CD14-positive monocyte (primary cell): ENCODE measurements around the gene COL20A1. TPM values are rescaled to one million over a fixed set of nuclear protein-coding genes. Genes with fewer than 3 reads are reported as not detected.

Experiments
- DNase-seq, 3 donors: peaks; one replicate each; pipeline ENCODE4 v3.0.0-alpha.2; 2011 to 2022
- H2AFZ ChIP-seq: 2 replicates; pipeline ENCODE4 v1.6.0; 2012; ENCODE audit warnings: mild to moderate bottlenecking, low read depth, low read length, inconsistent platforms; ENCODE audit not compliant: insufficient read depth, poor library complexity, severe bottlenecking
- H3K27ac ChIP-seq, 2 donors: 1 replicate in 1 of 2; 2 replicates in 1 of 2; pipeline ENCODE4 v1.5.1; 2012 to 2013; ENCODE audit warnings: low read length in 2 of 2, control low read depth in 1 of 2, inconsistent platforms in 1 of 2, low read depth in 1 of 2, mild to moderate bottlenecking in 1 of 2
- H3K27me3 ChIP-seq, 2 donors: one replicate each; pipeline versions ENCODE4 v1.6.0 to v1.6.1; 2011 to 2013; ENCODE audit warnings: low read length in 2 of 2; ENCODE audit not compliant: control insufficient read depth in 2 of 2, insufficient read depth in 2 of 2
- H3K36me3 ChIP-seq, 2 donors: replicated peaks in 1 of 2; 1 replicate in 1 of 2; 2 replicates in 1 of 2; pipeline versions ENCODE4 v1.5.1 to v1.6.1; 2012 to 2013; ENCODE audit warnings: low read length in 2 of 2, control low read depth in 1 of 2, inconsistent platforms in 1 of 2, mild to moderate bottlenecking in 1 of 2; ENCODE audit not compliant: insufficient read depth in 2 of 2, control insufficient read depth in 1 of 2
- H3K4me1 ChIP-seq, 2 donors: 1 replicate in 1 of 2; 2 replicates in 1 of 2; pipeline versions ENCODE4 v1.5.1 to v1.6.1; 2012 to 2013; ENCODE audit warnings: low read length in 2 of 2, control low read depth in 1 of 2, inconsistent platforms in 1 of 2, mild to moderate bottlenecking in 1 of 2, moderate library complexity in 1 of 2; ENCODE audit not compliant: insufficient read depth in 2 of 2, control insufficient read depth in 1 of 2
- H3K4me2 ChIP-seq: replicated peaks from 2 replicates; pipeline ENCODE3; 2012; ENCODE audit warnings: low read length, moderate library complexity, mild to moderate bottlenecking; ENCODE audit not compliant: poor library complexity, severe bottlenecking; ENCODE audit errors: extremely low read depth
- H3K4me3 ChIP-seq, 3 experiments: fragments of 200-600 bp in 1 of 3; sonication (generic) in 1 of 3; replicated peaks in 1 of 3; 1 replicate in 2 of 3; 2 replicates in 1 of 3; pipeline ENCODE4 v1.5.1; 2011 to 2013; ENCODE audit warnings: low read length in 3 of 3, mild to moderate bottlenecking in 3 of 3, control low read depth in 2 of 3, low read depth in 2 of 3, inconsistent platforms in 1 of 3, moderate library complexity in 1 of 3
- H3K79me2 ChIP-seq: 2 replicates; pipeline ENCODE4 v1.6.0; 2012; ENCODE audit warnings: mild to moderate bottlenecking, control low read depth, inconsistent platforms, low read length, moderate library complexity; ENCODE audit not compliant: insufficient read depth
- H3K9ac ChIP-seq: 2 replicates; pipeline ENCODE4 v1.6.0; 2017; ENCODE audit warnings: low read length, mild to moderate bottlenecking; ENCODE audit not compliant: insufficient read depth, poor library complexity, severe bottlenecking
- H3K9me3 ChIP-seq, 2 donors: replicated peaks in 1 of 2; 1 replicate in 1 of 2; 2 replicates in 1 of 2; pipeline versions ENCODE4 v1.5.1 to v1.6.1; 2012 to 2013; ENCODE audit warnings: low read length in 2 of 2, control low read depth in 1 of 2; ENCODE audit not compliant: control insufficient read depth in 1 of 2, insufficient read depth in 1 of 2
- H4K20me1 ChIP-seq: 2 replicates; pipeline ENCODE4 v1.6.0; 2012; ENCODE audit warnings: mild to moderate bottlenecking, low read length, control low read depth, moderate library complexity; ENCODE audit not compliant: insufficient read depth
- H3K27ac Mint-ChIP-seq, 7 donors: one replicate each; pipeline ENCODE4 v1.8.0; 2020; ENCODE audit warnings: mild to moderate bottlenecking in 7 of 7, mixed read lengths in 7 of 7, moderate library complexity in 6 of 7, inconsistent platforms in 2 of 7
- H3K27me3 Mint-ChIP-seq, 3 donors: one replicate each; pipeline ENCODE4 v1.8.0; 2021 to 2022; ENCODE audit warnings: low read depth in 3 of 3, mild to moderate bottlenecking in 3 of 3, mixed read lengths in 3 of 3, moderate library complexity in 3 of 3, inconsistent platforms in 1 of 3
- H3K36me3 Mint-ChIP-seq, 2 donors: one replicate each; pipeline ENCODE4 v1.8.0; 2020; ENCODE audit warnings: mixed read lengths in 2 of 2, inconsistent platforms in 1 of 2, mild to moderate bottlenecking in 1 of 2
- H3K4me1 Mint-ChIP-seq: one replicate; pipeline ENCODE4 v1.8.0; 2020; ENCODE audit warnings: mild to moderate bottlenecking, mixed read lengths
- H3K4me3 Mint-ChIP-seq, 2 donors: one replicate each; pipeline ENCODE4 v1.8.0; 2020; ENCODE audit warnings: mild to moderate bottlenecking in 2 of 2, mixed read lengths in 2 of 2, moderate library complexity in 1 of 2
- H3K9me3 Mint-ChIP-seq, 7 donors: one replicate each; pipeline ENCODE4 v1.8.0; 2020 to 2022; ENCODE audit warnings: mixed read lengths in 7 of 7, mild to moderate bottlenecking in 6 of 7, moderate library complexity in 6 of 7, inconsistent platforms in 2 of 7
- CTCF ChIP-seq: fragments of 200-600 bp; IDR thresholded peaks from one replicate; pipeline ENCODE4 v1.8.0; 2022; ENCODE audit warnings: antibody characterized with exemption, mild to moderate bottlenecking
- WGBS: methylation state at CpG from one replicate; pipeline ENCODE4 v1.1.5; 2013; ENCODE audit warnings: missing lambda C conversion rate; ENCODE audit not compliant: insufficient coverage; 5-methylcytosine and 5-hydroxymethylcytosine counted together
- intact Hi-C, 2 donors: fragments of 100-400 bp; cut with micrococcal nuclease; formaldehyde crosslinking; loops; one replicate each; pipeline versions ENCODE4 v1.15.0 to v1.15.1; 2023
- polyA plus RNA-seq, 3 donors: library from polyadenylated mRNA; depleted of rRNA in 1 of 3; unstranded in 2 of 3; stranded (reverse) in 1 of 3; fragments of 300-500 nt in 2 of 3; fragments of >200 nt in 1 of 3; fragmentation: Illumina TruSeq in 2 of 3; gene quantifications; 1 replicate in 2 of 3; 2 replicates in 1 of 3; pipeline ENCODE4 v1.2.3, GENCODE V29; 2012 to 2021

COL20A1 gene
- polyA plus RNA-seq, 3 donors, result not detected

GRCh38 chr20:63323357-63323981 lies 30.5 kb downstream of the COL20A1 start:
- H4K20me1 ChIP-seq, result no peaks in the 10 kb centered on the region

GRCh38 chr20:63325021-63325471 lies 32.1 kb downstream of the COL20A1 start:
- no peak overlapping the region for H2AFZ ChIP-seq
- no peaks in the 10 kb centered on the region for H4K20me1 ChIP-seq
- H3K4me1 Mint-ChIP-seq, result peaks cover 3% of the 10 kb centered on the region
- H3K4me1 ChIP-seq, result peaks cover 5 to 6% of the 10 kb centered on the region in 2 donors
- no peak overlapping the region for H3K4me3 Mint-ChIP-seq
- intact Hi-C loops, result no loop called here
- peaks cover 11 to 13% of the 10 kb centered on the region in 2 donors for H3K9me3 ChIP-seq
- H3K27ac Mint-ChIP-seq, result no peak overlapping the region
- no peaks in the 10 kb centered on the region for H3K36me3 Mint-ChIP-seq
- H3K9me3 Mint-ChIP-seq, result peaks cover 6 to 12% (median 8%) of the 10 kb centered on the region in 7 donors
- no peak overlapping the region for H3K9ac ChIP-seq
- no peak for TF ChIP-seq CTCF
- peaks cover 0 to 3% of the 10 kb centered on the region in 2 donors for H3K27me3 ChIP-seq
- no peak overlapping the region for H3K27ac ChIP-seq
- WGBS, result 93% methylated on average over 8 of the region's 10 CpGs
- peaks cover 8 to 13% (median 9%) of the 10 kb centered on the region in 3 donors for H3K27me3 Mint-ChIP-seq
- H3K79me2 ChIP-seq, result no peaks in the 10 kb centered on the region
- DNase-seq, result no peak
- no peaks in the 10 kb centered on the region for H3K36me3 ChIP-seq
- no peak overlapping the region for H3K4me3 ChIP-seq
- no peak overlapping the region for H3K4me2 ChIP-seq

More at GRCh38 chr20:63323357-63323981, 30.5 kb downstream of the COL20A1 start:
- no peak for DNase-seq
- Histone ChIP-seq H3K9ac (no peak overlapping the region), H3K4me3 (no peak overlapping the region), H3K9me3 (peaks cover 11 to 13% of the 10 kb centered on the region in 2 donors), H3K4me2 (no peak overlapping the region), H3K27me3 (peaks cover 0 to 3% of the 10 kb centered on the region in 2 donors), H2AFZ (no peak overlapping the region), H3K4me1 (peaks cover 5 to 6% of the 10 kb centered on the region in 2 donors), H3K79me2 (no peaks in the 10 kb centered on the region), H3K27ac (no peak overlapping the region), H3K36me3 (no peaks in the 10 kb centered on the region)
- H3K27ac Mint-ChIP-seq, result no peak overlapping the region
- intact Hi-C loops, result no loop called here
- peaks cover 6 to 12% (median 8%) of the 10 kb centered on the region in 7 donors for H3K9me3 Mint-ChIP-seq
- H3K4me3 Mint-ChIP-seq, result peak overlapping the region in 1 of 2 donors; percentile 17
- no peak for TF ChIP-seq CTCF
- peaks cover 7 to 11% (median 9%) of the 10 kb centered on the region in 3 donors for H3K27me3 Mint-ChIP-seq
- H3K36me3 Mint-ChIP-seq, result no peaks in the 10 kb centered on the region
- H3K4me1 Mint-ChIP-seq, result peaks cover 3% of the 10 kb centered on the region
- WGBS, result 85% methylated on average over 11 of the region's 18 CpGs
